ENCODE data around the gene SMIM20. TPM values are rescaled to one million over a fixed set of nuclear protein-coding genes. Genes with fewer than 3 reads are reported as not detected.

Gene SMIM20
- total and polyA plus RNA-seq, 5 experiments from 2014 or later: 19.4 to 76.4 (median 64.1) TPM

DNA sequence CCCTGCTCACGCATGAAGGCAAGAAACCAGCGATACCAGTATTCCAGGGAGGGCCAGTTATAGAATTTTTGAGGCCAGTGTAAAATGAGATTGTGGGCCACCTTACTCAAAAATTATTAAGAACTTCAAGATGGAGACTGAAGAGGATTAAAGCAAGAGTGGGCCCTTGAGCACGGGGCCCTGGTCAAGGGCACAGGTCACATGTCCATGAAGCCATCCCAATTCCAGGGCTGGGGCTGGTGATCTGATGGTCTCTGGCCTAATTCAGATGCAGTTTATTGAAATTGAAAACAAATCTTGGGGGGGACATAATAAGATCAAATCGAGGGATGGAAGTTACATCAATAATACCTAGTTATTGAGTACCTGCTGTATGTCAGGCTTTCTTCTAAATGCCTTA lies 58.3 kb downstream of the SMIM20 start:
- Mint-ChIP-seq H3K9me3 (peaks cover 0 to 6% (median 0%) of the 10 kb centered on the region in 9 donors), H3K4me1 (peaks cover 0 to 18% (median 2%) of the 10 kb centered on the region in 4 donors), H3K4me3 (no peak overlapping the region), H3K27me3 (peaks cover 4 to 34% (median 16%) of the 10 kb centered on the region in 5 donors), H3K36me3 (no peaks in the 10 kb centered on the region), H3K27ac (no peak overlapping the region)
- POLR2A ChIA-PET: no interaction called here
- no peak for DNase-seq
- no peak for ATAC-seq

DNA sequence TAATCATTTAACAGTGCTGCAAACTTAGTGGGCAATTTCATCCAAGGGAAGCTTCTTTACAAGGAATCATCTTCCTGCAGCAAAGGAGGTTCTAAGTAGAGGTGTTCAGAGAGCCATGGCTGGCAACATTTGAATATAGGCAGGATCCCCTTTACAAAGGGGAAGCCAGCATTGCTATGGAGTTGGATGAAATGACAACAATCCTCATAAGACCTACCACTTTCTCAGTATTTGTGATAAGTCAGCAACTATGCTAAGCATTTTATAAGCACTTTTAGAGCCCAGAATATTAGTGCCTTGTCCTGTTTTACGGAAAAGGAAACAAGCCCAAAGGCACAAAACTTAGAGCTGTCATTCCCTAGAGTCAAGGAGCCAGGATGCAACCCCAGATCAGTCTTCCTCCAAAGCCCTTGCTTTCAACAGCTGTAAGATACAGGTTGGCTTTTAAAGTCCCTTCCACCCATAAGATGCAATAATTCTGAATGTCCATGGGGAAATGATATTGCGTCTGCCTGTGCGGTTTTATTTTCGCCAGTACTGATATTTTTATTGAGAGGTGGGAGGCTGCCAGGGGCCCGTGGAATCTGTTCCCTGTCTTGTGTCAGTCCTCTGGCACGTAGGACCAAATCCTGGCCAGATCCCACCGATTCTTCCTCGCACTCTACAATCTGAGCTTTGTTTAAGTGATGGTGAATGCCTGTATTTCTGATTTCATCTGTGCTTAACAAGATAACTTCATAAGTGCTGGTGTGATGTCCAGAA lies 59.1 kb downstream of the SMIM20 start:
- no peaks in the 10 kb centered on the region for H3K36me3 Mint-ChIP-seq
- DNase-seq (no peak), ATAC-seq (no peak)
- POLR2A ChIA-PET: no interaction called here
- peaks cover 0 to 18% (median 2%) of the 10 kb centered on the region in 4 donors for H3K4me1 Mint-ChIP-seq
- no peak overlapping the region for H3K4me3 Mint-ChIP-seq
- peaks cover 4 to 32% (median 16%) of the 10 kb centered on the region in 5 donors for H3K27me3 Mint-ChIP-seq
- peaks cover 0 to 6% (median 0%) of the 10 kb centered on the region in 9 donors for H3K9me3 Mint-ChIP-seq
- H3K27ac Mint-ChIP-seq: peak overlapping the region in 1 of 10 donors; percentile 57

DNA sequence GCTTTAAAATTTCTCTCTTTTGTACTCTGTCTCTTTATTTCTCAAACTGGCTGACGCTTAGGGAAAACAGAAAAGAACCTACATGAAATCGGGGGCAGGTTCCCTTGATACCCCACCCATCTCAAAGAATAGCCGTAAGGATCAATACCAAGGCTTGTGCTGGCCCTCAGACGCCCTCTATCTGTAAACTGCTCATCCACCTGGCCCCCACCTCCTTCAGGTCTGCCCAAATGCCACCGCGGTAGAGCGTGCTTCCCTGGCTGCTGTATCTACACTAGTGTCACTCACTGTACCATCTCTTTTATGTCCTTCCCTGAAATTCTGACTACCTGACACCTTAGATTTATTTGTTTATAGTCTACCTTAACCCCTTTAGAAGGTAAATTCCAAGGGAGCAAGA lies 62.8 kb downstream of the SMIM20 start:
- Mint-ChIP-seq H3K36me3 (no peaks in the 10 kb centered on the region), H3K9me3 (peaks cover 0 to 6% (median 0%) of the 10 kb centered on the region in 9 donors), H3K27ac (peak overlapping the region in 1 of 10 donors; percentile 36), H3K27me3 (peaks cover 0 to 11% (median 0%) of the 10 kb centered on the region in 5 donors), H3K4me3 (no peak overlapping the region), H3K4me1 (no peaks in the 10 kb centered on the region)
- no peak for DNase-seq
- ATAC-seq: no peak
- POLR2A ChIA-PET: no interaction called here

DNA sequence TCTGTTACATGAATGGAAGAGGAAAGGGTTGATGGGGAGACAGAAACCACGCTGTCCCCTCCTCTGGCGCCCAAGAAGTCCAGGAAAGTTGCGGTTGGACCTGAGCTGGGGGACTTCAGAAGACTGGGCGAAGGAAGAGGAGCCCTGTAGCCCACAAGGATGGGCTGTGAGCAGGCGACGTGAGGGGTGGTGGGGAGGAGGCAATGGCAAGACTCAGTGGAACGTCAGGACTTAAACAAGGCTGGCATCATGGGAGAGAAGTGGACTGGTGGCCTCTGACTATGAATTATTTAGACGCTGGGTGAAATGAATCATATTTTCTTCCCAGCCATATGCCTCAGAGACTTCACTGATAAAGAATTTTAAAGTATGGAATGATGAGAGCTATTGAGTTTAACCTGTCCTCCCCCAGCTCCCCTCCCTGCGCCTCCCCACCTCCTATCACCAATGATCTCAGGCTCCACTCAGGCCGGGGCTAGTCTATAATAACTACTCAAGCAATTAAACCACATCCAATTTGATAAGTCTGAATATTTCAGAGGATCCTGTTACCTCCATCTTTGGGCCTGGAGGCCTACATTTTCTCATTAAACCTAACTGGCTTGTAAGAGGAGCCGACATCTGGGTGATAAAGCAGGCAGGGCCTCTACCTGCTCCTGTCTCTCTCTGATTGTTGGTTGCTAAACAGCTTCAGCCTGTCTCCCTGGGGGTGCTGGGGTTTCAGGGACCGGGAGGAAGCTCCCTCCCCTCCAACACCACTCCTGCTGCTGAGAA lies 63.6 kb downstream of the SMIM20 start:
- POLR2A ChIA-PET: no interaction called here
- DNase-seq: no peak
- H3K27ac Mint-ChIP-seq: no peak overlapping the region
- H3K9me3 Mint-ChIP-seq: peaks cover 0 to 6% (median 0%) of the 10 kb centered on the region in 9 donors
- no peaks in the 10 kb centered on the region for H3K36me3 Mint-ChIP-seq
- H3K27me3 Mint-ChIP-seq: peaks cover 0 to 8% (median 0%) of the 10 kb centered on the region in 5 donors
- H3K4me3 Mint-ChIP-seq: no peak overlapping the region
- no peak for ATAC-seq
- no peaks in the 10 kb centered on the region for H3K4me1 Mint-ChIP-seq

DNA sequence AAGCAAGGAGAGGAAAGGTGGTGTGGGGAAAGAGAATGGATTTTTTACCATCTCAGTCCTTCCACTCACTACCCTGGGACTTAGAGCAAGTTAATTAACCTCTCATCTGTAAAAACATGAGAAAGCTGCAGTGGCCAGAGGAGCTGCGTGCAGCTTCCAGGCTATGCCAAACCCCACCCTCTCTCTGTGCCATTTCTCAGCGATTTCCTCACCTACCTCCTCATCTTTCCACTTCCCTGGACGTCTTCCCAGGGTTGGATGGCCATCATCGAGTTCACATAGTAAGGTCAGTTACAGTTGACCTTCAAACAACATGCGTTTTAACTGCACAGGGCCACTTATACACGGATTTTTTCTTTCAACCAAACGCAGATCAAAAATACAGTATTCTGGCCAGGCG lies 64.3 kb downstream of the SMIM20 start:
- peaks cover 0 to 1% (median 0%) of the 10 kb centered on the region in 4 donors for H3K4me1 Mint-ChIP-seq
- no peak overlapping the region for H3K27ac Mint-ChIP-seq
- POLR2A ChIA-PET: no interaction called here
- ATAC-seq (no peak), DNase-seq (no peak)
- no peak overlapping the region for H3K4me3 Mint-ChIP-seq
- H3K27me3 Mint-ChIP-seq: peaks cover 0 to 8% (median 0%) of the 10 kb centered on the region in 5 donors
- H3K36me3 Mint-ChIP-seq: no peaks in the 10 kb centered on the region
- H3K9me3 Mint-ChIP-seq: peaks cover 0 to 6% (median 0%) of the 10 kb centered on the region in 9 donors

Other genes with a start within 250 kb of the SMIM20 start
- 10 to 100 TPM; 52.7 to 57.2 TPM for gene SEL1L3, start 51.2 kb upstream of the SMIM20 start, total RNA-seq
- 10 to 100 TPM; 19.2 to 35.1 (median 30.4) TPM for gene SEL1L3, start 51.2 kb upstream of the SMIM20 start, polyA plus RNA-seq

All from naive thymus-derived CD8-positive, alpha-beta T cell (primary cell).